SK-N-SH (cell line): ENCODE results near the gene CCDC80. TPM values are rescaled to one million over a fixed set of nuclear protein-coding genes. Genes with fewer than 3 reads are reported as not detected.

Source experiments
- CTCF ChIA-PET: fragments of 300-600, 350-600 bp; formaldehyde crosslinking; extraction: SDS; loops from one replicate; lab custom pipeline; 2021; lab: Yijun Ruan, JAX
- POLR2A ChIA-PET: fragments of 350-600 bp; sonication (Branson Sonifier 250); formaldehyde crosslinking; extraction: SDS; loops from one replicate; lab custom pipeline; 2020; ENCODE audit warnings: antibody characterized with exemption, inconsistent platforms; lab: Yijun Ruan, JAX
- DNase-seq: peaks from one replicate; pipeline ENCODE4 v3.0.0; 2012
- H2AFZ ChIP-seq: fragments of 200-600 bp; sonication (generic); 2 replicates; pipeline ENCODE4 v1.8.1; 2016; ENCODE audit warnings: antibody characterized with exemption, mild to moderate bottlenecking, low read depth
- H3F3A ChIP-seq: fragments of 200-600 bp; sonication (generic); replicated peaks from 2 replicates; pipeline ENCODE3; 2016; ENCODE audit warnings: antibody characterized with exemption, mild to moderate bottlenecking; ENCODE audit not compliant: insufficient read depth
- H3K27ac ChIP-seq, 2 experiments: fragments of 200-500 bp in 1 of 2; fragments of 200-600 bp in 1 of 2; sonication (Bioruptor generic) in 1 of 2; sonication (generic), shearing (Covaris generic) in 1 of 2; 2 replicates each; pipeline versions ENCODE4 v1.5.1 to v1.6.1; 2014 to 2016; ENCODE audit warnings: low read depth in 2 of 2, inconsistent platforms in 1 of 2, low read length in 1 of 2, mild to moderate bottlenecking in 1 of 2, mixed read lengths in 1 of 2
- H3K27me3 ChIP-seq: fragments of 200-600 bp; sonication (generic), shearing (Covaris generic); 2 replicates; pipeline ENCODE4 v1.6.1; 2016; ENCODE audit warnings: mixed run types; ENCODE audit not compliant: insufficient read depth
- H3K36me3 ChIP-seq, 2 experiments: fragments of 200-500 bp in 1 of 2; fragments of 200-600 bp in 1 of 2; sonication (Bioruptor generic) in 1 of 2; sonication (generic) in 1 of 2; replicated peaks in 1 of 2; 2 replicates each; pipeline versions ENCODE3 to v1.5.1; 2014 to 2016; ENCODE audit warnings: low read length in 1 of 2, mild to moderate bottlenecking in 1 of 2; ENCODE audit not compliant: insufficient read depth in 2 of 2, control insufficient read depth in 1 of 2
- H3K4me1 ChIP-seq, 2 experiments: fragments of 200-500 bp in 1 of 2; fragments of 200-600 bp in 1 of 2; sonication (Bioruptor generic) in 1 of 2; sonication (generic), shearing (Covaris generic) in 1 of 2; 2 replicates each; pipeline versions ENCODE4 v1.5.1 to v1.6.1; 2014 to 2016; ENCODE audit warnings: low read depth in 1 of 2, low read length in 1 of 2, mixed run types in 1 of 2; ENCODE audit not compliant: insufficient read depth in 2 of 2, control insufficient read depth in 1 of 2
- H3K4me2 ChIP-seq: fragments of 200-600 bp; sonication (generic), shearing (Covaris generic); 2 replicates; pipeline ENCODE4 v1.6.1; 2017; ENCODE audit warnings: mixed run types
- H3K4me3 ChIP-seq, 2 experiments: fragments of 200-500 bp in 1 of 2; fragments of 200-600 bp in 1 of 2; sonication (Bioruptor generic) in 1 of 2; sonication (generic), shearing (Covaris generic) in 1 of 2; 2 replicates each; pipeline versions ENCODE4 v1.5.1 to v1.8.1; 2014 to 2016; ENCODE audit warnings: low read depth in 2 of 2, inconsistent platforms in 1 of 2, low read length in 1 of 2, mild to moderate bottlenecking in 1 of 2, mixed read lengths in 1 of 2, moderate library complexity in 1 of 2
- H3K79me2 ChIP-seq: fragments of 200-600 bp; sonication (generic); 2 replicates; pipeline ENCODE4 v1.8.1; 2017; ENCODE audit warnings: mild to moderate bottlenecking; ENCODE audit not compliant: insufficient read depth
- H3K9ac ChIP-seq: fragments of 200-600 bp; sonication (generic); 2 replicates; pipeline ENCODE4 v1.6.1; 2017; ENCODE audit warnings: mixed run types
- H3K9me2 ChIP-seq: fragments of 200-600 bp; sonication (generic); 2 replicates; pipeline ENCODE4 v1.6.1; 2017; ENCODE audit warnings: mixed run types
- H3K9me3 ChIP-seq: fragments of 200-600 bp; sonication (generic); 2 replicates; pipeline ENCODE4 v1.6.1; 2017; ENCODE audit warnings: mixed run types, mild to moderate bottlenecking, moderate library complexity
- H4K20me1 ChIP-seq: fragments of 200-600 bp; sonication (generic); 2 replicates; pipeline ENCODE4 v1.6.1; 2017; ENCODE audit warnings: mild to moderate bottlenecking, mixed run types; ENCODE audit not compliant: insufficient read depth
- FOSL2 ChIP-seq: IDR thresholded peaks from 2 replicates; pipeline ENCODE4 v1.4.0; 2012; ENCODE audit warnings: low read depth, mild to moderate bottlenecking, moderate library complexity, borderline replicate concordance
- FOXJ3 ChIP-seq: sonication (generic); formaldehyde crosslinking; IDR thresholded peaks from 2 replicates; pipeline ENCODE4 v1.5.1; 2020; ENCODE audit warnings: mild to moderate bottlenecking, missing genetic modification reagents
- FOXM1 ChIP-seq: IDR thresholded peaks from 2 replicates; pipeline ENCODE4 v1.4.0; 2012; ENCODE audit warnings: low read depth, mild to moderate bottlenecking
- GATA2 ChIP-seq: sonication (generic); formaldehyde crosslinking; IDR thresholded peaks from 2 replicates; pipeline ENCODE4 v1.5.0; 2020; ENCODE audit warnings: mild to moderate bottlenecking, missing genetic modification reagents
- MEF2A ChIP-seq: IDR thresholded peaks from 2 replicates; pipeline ENCODE4 v1.4.0; 2012; ENCODE audit warnings: low read depth, borderline replicate concordance
- NFIC ChIP-seq: IDR thresholded peaks from 2 replicates; pipeline ENCODE4 v1.4.0; 2012; ENCODE audit warnings: borderline replicate concordance
- POLR2AphosphoS5 ChIP-seq: IDR thresholded peaks from 2 replicates; pipeline ENCODE4 v1.6.1; 2012; ENCODE audit warnings: low read depth, low read length
- RCOR1 ChIP-seq: fragments of 150-350 bp; IDR thresholded peaks from 2 replicates; pipeline ENCODE4 v1.6.1; 2017; ENCODE audit warnings: antibody characterized with exemption, low read length
- RFX5 ChIP-seq: IDR thresholded peaks from 2 replicates; pipeline ENCODE4 v1.6.1; 2012; ENCODE audit warnings: mild to moderate bottlenecking, improper control_type of control experiment, low read length
- RXRA ChIP-seq: IDR thresholded peaks from 2 replicates; pipeline ENCODE4 v1.4.0; 2012; ENCODE audit warnings: low read depth, mild to moderate bottlenecking, borderline replicate concordance
- SIN3A ChIP-seq: IDR thresholded peaks from 2 replicates; pipeline ENCODE4 v1.6.1; 2012; ENCODE audit warnings: low read depth, mild to moderate bottlenecking, low read length, moderate library complexity, borderline replicate concordance
- SMC3 ChIP-seq: IDR thresholded peaks from 2 replicates; pipeline ENCODE4 v1.6.1; 2012; ENCODE audit warnings: low read depth, low read length, improper control_type of control experiment
- YY1 ChIP-seq: IDR thresholded peaks from 2 replicates; pipeline ENCODE4 v1.4.0; 2012; ENCODE audit warnings: low read depth, mild to moderate bottlenecking
- WGBS: methylation state at CpG from one replicate; pipeline ENCODE4 v1.1.6; 2017; ENCODE audit warnings: low lambda C conversion rate; 5-methylcytosine and 5-hydroxymethylcytosine counted together
- polyA plus RNA-seq, 3 experiments: library from polyadenylated mRNA; depleted of rRNA; stranded (reverse); fragments of >200 nt; gene quantifications; 2 replicates each; pipeline ENCODE4 v1.2.3, GENCODE V29; 2012
- TF ChIP-seq, protein P1 (sequence below): IDR thresholded peaks from 2 replicates; pipeline ENCODE4 v1.4.0; 2012; ENCODE audit warnings: low read depth, borderline replicate concordance
- TF ChIP-seq, protein P2 (sequence below): fragments of 150-350 bp; IDR thresholded peaks from 2 replicates; pipeline ENCODE4 v1.6.1; 2017; ENCODE audit warnings: antibody characterized with exemption, low read length, low read depth, borderline replicate concordance
- TF ChIP-seq, protein P3 (sequence below): IDR thresholded peaks from 2 replicates; pipeline ENCODE4 v1.4.0; 2012; ENCODE audit warnings: low read depth
- TF ChIP-seq, protein P4 (sequence below): IDR thresholded peaks from 2 replicates; pipeline ENCODE4 v1.6.1; 2012; ENCODE audit warnings: mild to moderate bottlenecking, low read depth, low read length, moderate library complexity
- TF ChIP-seq, protein P5 (sequence below): IDR thresholded peaks from 2 replicates; pipeline ENCODE4 v1.4.0; 2012; ENCODE audit warnings: low read depth, borderline replicate concordance
- TF ChIP-seq, protein P6 (sequence below): IDR thresholded peaks from 2 replicates; pipeline ENCODE4; 2012
- TF ChIP-seq, protein P7 (sequence below): fragments of 200-600 bp; sonication (generic); IDR thresholded peaks from 2 replicates; pipeline ENCODE4 v1.6.1; 2017; ENCODE audit warnings: antibody characterized with exemption, mild to moderate bottlenecking, moderate library complexity

The CCDC80 gene
- polyA plus RNA-seq, 1 of the 3 experiments (the other 2 are of a cell fraction): 83.4 TPM

DNA sequence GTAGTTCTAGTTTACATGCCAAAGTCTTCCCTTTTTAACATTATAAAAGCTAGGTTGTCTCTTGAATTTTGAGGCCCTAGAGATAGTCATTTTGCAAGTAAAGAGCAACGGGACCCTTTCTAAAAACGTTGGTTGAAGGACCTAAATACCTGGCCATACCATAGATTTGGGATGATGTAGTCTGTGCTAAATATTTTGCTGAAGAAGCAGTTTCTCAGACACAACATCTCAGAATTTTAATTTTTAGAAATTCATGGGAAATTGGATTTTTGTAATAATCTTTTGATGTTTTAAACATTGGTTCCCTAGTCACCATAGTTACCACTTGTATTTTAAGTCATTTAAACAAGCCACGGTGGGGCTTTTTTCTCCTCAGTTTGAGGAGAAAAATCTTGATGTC, 57.8 kb downstream of the CCDC80 start:
- H3K36me3 ChIP-seq: peaks cover 43 to 71% of the 10 kb centered on the region in 2 experiments
- H3K9ac ChIP-seq: no peak overlapping the region
- H3K27ac ChIP-seq: no peak overlapping the region
- ChIA-PET CTCF (interaction anchor here (0.8 to 3.0 kb wide), 27 partner anchors 10 to 1044 kb away, joined by 3 to 38 read pairs (median 7); partner anchors contain the start of genes ATG3, CCDC80, GTPBP8 and SLC35A5), POLR2A (no interaction called here)
- TF ChIP-seq RXRA (no peak), FOSL2 (no peak), SMC3 (no peak), YY1 (no peak), FOXM1 (no peak), SIN3A (no peak), GATA2 (CRISPR knock-in tag) (no peak), RCOR1 (no peak), FOXJ3 (CRISPR knock-in tag) (no peak), NFIC (no peak), RFX5 (no peak), MEF2A (no peak), POLR2AphosphoS5 (no peak)
- TF ChIP-seq, protein P1, sequence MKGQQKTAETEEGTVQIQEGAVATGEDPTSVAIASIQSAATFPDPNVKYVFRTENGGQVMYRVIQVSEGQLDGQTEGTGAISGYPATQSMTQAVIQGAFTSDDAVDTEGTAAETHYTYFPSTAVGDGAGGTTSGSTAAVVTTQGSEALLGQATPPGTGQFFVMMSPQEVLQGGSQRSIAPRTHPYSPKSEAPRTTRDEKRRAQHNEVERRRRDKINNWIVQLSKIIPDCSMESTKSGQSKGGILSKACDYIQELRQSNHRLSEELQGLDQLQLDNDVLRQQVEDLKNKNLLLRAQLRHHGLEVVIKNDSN: no peak
- TF ChIP-seq, protein P2, sequence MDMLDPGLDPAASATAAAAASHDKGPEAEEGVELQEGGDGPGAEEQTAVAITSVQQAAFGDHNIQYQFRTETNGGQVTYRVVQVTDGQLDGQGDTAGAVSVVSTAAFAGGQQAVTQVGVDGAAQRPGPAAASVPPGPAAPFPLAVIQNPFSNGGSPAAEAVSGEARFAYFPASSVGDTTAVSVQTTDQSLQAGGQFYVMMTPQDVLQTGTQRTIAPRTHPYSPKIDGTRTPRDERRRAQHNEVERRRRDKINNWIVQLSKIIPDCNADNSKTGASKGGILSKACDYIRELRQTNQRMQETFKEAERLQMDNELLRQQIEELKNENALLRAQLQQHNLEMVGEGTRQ: no peak
- TF ChIP-seq, protein P3, sequence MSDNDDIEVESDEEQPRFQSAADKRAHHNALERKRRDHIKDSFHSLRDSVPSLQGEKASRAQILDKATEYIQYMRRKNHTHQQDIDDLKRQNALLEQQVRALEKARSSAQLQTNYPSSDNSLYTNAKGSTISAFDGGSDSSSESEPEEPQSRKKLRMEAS: no peak
- TF ChIP-seq, protein P4, sequence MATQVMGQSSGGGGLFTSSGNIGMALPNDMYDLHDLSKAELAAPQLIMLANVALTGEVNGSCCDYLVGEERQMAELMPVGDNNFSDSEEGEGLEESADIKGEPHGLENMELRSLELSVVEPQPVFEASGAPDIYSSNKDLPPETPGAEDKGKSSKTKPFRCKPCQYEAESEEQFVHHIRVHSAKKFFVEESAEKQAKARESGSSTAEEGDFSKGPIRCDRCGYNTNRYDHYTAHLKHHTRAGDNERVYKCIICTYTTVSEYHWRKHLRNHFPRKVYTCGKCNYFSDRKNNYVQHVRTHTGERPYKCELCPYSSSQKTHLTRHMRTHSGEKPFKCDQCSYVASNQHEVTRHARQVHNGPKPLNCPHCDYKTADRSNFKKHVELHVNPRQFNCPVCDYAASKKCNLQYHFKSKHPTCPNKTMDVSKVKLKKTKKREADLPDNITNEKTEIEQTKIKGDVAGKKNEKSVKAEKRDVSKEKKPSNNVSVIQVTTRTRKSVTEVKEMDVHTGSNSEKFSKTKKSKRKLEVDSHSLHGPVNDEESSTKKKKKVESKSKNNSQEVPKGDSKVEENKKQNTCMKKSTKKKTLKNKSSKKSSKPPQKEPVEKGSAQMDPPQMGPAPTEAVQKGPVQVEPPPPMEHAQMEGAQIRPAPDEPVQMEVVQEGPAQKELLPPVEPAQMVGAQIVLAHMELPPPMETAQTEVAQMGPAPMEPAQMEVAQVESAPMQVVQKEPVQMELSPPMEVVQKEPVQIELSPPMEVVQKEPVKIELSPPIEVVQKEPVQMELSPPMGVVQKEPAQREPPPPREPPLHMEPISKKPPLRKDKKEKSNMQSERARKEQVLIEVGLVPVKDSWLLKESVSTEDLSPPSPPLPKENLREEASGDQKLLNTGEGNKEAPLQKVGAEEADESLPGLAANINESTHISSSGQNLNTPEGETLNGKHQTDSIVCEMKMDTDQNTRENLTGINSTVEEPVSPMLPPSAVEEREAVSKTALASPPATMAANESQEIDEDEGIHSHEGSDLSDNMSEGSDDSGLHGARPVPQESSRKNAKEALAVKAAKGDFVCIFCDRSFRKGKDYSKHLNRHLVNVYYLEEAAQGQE: no peak
- TF ChIP-seq, protein P5, sequence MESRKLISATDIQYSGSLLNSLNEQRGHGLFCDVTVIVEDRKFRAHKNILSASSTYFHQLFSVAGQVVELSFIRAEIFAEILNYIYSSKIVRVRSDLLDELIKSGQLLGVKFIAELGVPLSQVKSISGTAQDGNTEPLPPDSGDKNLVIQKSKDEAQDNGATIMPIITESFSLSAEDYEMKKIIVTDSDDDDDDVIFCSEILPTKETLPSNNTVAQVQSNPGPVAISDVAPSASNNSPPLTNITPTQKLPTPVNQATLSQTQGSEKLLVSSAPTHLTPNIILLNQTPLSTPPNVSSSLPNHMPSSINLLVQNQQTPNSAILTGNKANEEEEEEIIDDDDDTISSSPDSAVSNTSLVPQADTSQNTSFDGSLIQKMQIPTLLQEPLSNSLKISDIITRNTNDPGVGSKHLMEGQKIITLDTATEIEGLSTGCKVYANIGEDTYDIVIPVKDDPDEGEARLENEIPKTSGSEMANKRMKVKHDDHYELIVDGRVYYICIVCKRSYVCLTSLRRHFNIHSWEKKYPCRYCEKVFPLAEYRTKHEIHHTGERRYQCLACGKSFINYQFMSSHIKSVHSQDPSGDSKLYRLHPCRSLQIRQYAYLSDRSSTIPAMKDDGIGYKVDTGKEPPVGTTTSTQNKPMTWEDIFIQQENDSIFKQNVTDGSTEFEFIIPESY: no peak
- TF ChIP-seq, protein P6, sequence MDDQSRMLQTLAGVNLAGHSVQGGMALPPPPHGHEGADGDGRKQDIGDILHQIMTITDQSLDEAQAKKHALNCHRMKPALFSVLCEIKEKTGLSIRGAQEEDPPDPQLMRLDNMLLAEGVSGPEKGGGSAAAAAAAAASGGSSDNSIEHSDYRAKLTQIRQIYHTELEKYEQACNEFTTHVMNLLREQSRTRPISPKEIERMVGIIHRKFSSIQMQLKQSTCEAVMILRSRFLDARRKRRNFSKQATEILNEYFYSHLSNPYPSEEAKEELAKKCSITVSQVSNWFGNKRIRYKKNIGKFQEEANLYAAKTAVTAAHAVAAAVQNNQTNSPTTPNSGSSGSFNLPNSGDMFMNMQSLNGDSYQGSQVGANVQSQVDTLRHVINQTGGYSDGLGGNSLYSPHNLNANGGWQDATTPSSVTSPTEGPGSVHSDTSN: no peak
- TF ChIP-seq, protein P7, sequence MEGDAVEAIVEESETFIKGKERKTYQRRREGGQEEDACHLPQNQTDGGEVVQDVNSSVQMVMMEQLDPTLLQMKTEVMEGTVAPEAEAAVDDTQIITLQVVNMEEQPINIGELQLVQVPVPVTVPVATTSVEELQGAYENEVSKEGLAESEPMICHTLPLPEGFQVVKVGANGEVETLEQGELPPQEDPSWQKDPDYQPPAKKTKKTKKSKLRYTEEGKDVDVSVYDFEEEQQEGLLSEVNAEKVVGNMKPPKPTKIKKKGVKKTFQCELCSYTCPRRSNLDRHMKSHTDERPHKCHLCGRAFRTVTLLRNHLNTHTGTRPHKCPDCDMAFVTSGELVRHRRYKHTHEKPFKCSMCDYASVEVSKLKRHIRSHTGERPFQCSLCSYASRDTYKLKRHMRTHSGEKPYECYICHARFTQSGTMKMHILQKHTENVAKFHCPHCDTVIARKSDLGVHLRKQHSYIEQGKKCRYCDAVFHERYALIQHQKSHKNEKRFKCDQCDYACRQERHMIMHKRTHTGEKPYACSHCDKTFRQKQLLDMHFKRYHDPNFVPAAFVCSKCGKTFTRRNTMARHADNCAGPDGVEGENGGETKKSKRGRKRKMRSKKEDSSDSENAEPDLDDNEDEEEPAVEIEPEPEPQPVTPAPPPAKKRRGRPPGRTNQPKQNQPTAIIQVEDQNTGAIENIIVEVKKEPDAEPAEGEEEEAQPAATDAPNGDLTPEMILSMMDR: no peak
- H3K79me2 ChIP-seq: no peaks in the 10 kb centered on the region
- H3K4me3 ChIP-seq: no peak overlapping the region
- no peaks in the 10 kb centered on the region for H3K4me1 ChIP-seq
- no peaks in the 10 kb centered on the region for H4K20me1 ChIP-seq
- WGBS: 71% methylated on average over 3 of the region's 3 CpGs
- H3F3A ChIP-seq: peaks cover 3% of the 10 kb centered on the region
- no peak overlapping the region for H2AFZ ChIP-seq
- no peaks in the 10 kb centered on the region for H3K9me2 ChIP-seq
- no peaks in the 10 kb centered on the region for H3K27me3 ChIP-seq
- no peak overlapping the region for H3K4me2 ChIP-seq
- no peak for DNase-seq
- no peaks in the 10 kb centered on the region for H3K9me3 ChIP-seq
